T-helper 22 cell (primary cell): ENCODE results near the gene LAMC3.
"Not testable (repeated sequence)": the region's sequence is repeated elsewhere in the genome, so short reads cannot be mapped to it uniquely, and the experiment has no call there.

ENCODE experiments used
- DNase-seq: peaks from one replicate; pipeline ENCODE4 v3.0.0-alpha.2; 2020; ENCODE audit warnings: low read depth

LAMC3 gene

DNA sequence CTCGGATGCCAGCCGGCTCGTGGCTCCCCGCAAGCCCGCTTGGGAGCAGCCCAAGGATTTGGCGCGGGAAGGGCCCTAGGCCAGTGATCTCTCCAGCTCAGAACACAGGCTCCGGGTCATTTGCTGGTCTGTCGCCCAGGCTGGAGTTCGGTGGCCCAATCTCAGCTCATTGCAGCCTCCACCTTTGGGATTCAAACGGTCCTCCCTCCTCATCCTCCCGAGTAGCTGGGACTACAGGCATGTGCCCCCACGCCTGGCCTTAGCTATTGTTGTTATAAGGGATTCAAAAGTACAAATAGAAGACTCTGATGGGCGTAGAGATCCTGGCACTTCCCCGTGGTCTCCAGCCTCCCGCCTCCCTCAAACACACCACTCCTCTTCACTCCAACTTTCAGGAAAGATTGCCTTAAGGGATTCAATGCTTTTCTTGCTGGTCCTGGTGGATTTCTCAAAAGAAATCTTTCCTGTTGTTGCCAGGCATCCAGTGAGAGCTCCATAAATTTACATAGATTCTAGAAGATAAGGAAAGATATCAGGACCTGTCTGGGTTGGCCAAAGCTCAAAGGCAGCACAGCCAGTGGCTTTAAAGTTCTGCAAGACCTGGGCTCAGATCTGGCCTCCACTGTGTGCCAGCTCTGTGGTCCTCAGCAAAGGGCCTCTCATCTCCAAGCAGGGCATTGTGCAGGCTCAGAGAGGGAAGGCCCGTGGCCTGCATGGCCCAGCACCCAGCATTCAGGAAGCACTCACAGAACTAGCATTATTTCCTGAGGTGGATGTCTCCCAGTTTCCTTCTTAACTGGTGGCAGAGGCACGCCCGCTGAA lies 88.4 kb downstream of the LAMC3 start:
- no peak for DNase-seq

DNA sequence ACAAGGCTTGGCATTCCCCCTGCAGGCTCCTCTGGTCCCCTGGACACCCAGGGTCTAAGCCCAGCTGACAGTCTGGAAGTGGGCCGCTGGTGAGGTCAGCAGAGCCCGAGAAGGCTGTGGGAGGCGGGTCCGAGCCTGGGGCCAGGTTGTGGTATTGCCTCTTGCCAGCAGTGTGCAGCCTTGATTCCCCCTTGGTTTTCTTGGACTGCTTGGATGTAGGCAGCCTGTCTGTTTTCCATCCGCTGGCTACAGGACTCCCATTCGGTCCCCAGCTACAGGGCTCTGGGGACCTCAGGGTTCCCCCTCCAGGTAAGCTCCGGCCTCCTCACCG lies 88.9 kb downstream of the LAMC3 start:
- no peak for DNase-seq

DNA sequence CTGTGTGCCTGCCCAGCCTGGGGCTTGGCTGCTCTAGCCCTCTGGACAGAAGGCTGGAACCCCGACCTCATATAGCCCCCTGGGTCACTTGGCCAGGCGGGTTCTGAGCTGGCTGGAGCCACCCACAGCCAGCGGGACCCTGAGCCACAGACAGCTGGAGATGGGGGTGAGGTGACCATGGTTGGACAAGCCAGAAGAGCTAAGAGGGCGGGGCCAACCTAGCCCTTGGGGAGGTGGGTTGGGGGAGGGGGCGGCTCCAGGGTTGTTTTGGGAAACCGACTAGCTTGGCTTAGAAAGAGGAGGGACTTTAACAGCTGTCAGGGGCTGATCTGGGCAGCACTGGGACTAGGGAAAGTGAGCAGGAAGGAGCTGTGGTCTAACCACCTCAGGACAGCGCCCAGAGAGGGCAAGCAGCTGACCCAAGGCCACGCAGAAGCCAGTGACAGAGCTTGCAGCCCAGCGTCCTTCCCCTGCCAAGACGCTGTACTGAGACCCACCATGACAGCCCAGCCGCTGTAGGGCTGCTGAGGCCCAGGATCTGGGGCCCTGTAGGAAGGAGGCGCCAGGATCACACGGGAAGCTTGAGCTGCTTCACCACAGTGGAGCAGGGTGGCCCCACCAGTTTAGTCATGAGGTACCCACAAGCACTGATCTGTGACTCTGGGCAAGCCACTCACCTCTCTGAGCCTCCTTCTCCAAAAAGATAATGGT lies 89.6 kb downstream of the LAMC3 start:
- DNase-seq = no peak

DNA sequence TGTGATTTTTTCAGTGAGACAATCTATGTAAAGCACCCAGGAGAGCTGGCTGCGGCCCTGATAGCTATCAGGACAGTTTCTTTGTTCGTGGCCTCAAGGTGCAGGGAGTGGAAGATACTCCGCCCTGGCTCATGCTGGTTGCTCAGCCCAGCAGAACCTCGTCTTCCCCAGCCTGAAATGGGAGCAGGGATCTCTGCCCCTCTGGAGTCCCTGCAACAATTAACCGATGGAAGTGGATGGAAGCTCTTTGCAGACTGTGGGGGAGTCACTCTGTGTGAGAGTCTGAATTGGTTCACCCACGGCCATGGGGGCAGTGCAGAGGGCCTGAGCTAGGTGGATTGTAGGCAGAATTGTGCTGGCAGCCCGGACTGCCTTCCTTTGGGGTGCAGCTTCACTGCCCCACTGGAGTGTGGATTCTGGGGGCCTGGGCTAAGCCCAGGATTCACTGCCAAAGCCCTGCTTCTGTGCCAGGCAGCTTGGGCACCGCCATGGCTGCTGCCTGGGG lies 90.2 kb downstream of the LAMC3 start:
- no peak for DNase-seq

DNA sequence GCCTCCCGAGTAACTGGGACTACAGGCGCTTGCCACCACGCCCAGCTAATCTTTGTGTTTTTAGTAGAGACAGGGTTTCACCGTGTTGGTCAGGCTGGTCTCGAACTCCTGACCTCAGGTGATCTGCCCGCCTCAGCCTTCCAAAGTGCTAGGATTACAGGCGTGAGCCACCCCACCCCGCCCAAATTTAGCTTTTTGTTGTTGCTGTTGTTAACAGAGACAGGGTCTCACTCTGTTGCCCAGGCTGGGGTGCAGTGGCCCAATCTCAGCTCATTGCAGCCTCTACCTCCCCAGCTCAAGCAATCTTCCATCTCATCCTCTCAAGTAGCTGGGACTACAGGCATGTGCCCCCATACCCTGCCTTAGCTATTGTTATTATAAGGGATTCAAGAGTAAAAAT lies 90.9 kb downstream of the LAMC3 start:
- not testable (repeated sequence) for DNase-seq

DNA sequence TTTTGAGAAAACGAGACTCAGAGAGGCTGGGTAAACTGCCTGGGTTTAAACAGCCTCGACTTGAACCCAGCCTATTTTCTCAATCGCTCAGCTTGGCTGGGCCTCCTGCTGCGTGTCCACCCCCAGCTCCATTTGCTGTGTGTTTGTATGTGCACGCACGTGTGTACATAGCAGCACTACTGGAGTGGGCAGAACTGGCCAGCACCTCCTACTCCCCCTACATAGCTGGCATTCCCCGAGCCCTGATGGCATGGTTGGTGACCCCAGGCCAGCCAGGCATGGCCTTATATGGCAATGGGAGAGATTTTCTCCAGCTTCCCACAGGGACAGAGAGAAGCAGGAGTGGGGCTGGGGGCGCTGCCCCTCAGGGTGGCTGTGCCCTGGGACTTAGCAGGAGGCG lies 91.5 kb downstream of the LAMC3 start:
- DNase-seq = no peak

DNA sequence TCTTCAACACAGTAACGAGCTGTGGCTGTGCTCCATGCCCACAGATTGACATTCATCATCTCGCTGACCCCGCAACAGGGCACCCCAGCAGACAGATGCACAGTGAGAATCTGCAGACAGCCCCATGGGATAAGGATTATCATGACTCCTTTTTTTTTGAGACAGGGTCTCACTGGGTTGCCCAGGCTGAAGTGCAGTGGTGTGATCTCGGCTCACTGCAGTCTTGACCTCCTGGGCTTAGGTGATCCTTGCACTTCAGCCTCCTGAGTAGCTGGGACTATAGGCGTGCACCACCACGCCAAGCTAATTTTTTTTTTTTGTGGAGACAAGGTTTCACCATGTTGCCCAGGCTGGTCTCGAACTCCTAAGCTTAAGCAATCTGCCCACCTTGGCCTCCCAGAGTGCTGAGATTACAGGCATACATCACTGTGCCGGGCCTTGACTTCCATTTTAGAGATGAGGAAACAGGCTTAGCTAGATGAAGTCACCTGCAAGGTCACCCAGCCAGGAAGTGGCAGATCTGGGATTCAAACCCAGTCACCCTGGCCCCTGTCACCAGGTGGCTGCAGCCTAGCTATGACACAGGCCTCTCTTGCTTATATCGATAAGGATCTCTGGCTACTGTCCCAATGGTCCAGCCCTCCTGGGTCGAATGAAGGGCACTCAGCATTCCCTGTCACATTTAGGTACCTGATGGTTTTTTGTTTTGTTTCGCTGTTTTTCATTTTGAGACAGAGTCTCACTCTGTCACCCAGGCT lies 92.4 kb downstream of the LAMC3 start:
- DNase-seq = no peak

DNA sequence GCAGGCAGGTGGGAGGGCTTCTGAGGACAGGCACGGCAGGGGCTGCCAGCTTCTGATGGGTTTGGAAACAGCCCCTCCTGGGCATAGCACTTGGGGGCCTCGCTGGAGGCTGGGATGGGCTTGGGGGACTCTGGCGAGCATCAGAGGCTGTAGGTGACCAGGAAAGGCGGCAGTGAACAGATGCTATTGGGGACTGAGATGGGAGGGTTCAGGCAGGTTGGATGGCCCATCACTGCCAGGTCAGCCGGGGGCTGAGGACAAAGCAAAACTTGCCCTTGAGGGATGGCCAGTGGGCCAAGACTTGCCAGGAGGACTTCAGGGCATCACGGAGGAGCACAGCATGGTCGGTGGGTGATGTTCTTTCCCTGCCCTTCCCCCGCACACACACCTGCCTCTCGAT lies 94.0 kb downstream of the LAMC3 start:
- no peak for DNase-seq

DNA sequence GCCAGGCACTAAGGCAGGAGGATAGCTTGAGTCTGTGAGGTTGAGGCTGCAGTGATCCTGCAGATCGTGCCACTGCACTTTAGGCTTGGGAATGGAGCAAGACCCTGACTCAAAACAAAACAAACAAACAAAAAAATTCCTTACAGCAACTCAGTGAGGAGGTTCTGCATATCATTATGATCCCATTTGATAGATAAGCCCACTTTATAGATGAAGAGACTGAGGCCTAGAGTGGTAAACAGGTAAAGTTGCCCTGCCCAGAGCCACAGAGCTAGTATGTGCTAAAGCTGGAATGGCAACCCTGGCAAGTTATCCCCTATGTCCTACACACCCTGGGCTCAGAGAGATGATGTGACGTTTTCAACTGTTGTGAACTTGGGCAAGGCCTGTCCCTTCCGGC lies 94.6 kb downstream of the LAMC3 start:
- DNase-seq = no peak

DNA sequence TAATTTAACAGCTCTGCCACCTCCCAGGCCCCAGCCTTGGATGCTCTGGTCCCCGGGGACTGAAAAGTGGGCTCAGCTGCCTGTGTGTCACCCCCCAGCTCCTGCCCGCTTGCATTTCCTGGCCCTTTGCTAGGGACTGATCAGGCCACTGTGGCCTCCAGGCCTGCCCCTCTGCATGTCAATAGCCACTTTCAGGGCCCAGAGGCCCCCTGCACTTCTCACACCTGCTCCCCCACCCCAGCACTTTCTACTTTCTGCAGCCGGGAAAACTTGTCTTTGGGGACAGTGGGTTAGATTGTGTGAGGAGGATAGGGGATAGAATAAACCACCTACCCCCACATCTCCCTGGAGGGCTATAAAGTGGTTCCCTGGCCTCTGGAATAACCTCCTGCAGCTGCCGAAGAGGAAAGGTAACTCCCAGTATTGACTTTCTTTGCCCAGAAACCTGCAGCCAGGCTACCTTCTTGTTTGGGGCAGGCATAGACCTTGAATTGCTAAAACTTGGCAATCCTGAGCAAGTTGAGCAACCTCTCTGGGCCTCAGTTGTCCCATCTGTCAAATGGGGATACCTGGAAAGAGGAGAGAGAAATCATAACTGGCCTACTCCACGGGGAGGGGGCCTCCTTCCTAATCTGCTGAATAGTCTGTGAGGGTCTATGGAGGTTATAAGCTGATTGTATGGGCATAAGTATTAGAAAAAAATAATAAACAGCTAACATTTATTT lies 95.2 kb downstream of the LAMC3 start:
- DNase-seq = no peak

DNA sequence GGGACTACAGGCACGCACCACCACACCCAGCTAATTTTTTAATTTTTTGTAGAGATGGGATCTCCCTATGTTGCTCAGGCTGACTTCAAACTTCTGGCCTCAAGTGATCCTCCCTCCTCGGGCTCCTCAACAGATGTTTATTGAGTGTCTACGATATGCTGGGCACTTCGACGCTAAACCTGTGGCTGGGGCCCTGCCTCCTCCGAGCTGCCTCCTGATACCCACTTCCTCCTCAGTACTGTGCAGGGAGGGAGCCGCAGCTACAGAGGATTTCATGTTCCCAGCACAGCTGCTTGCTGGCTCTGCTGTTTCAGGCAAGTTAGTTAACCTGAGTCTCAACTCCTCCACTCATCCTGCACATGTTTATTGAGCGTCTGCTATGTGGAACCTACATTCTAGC lies 97.0 kb downstream of the LAMC3 start:
- no peak for DNase-seq

DNA sequence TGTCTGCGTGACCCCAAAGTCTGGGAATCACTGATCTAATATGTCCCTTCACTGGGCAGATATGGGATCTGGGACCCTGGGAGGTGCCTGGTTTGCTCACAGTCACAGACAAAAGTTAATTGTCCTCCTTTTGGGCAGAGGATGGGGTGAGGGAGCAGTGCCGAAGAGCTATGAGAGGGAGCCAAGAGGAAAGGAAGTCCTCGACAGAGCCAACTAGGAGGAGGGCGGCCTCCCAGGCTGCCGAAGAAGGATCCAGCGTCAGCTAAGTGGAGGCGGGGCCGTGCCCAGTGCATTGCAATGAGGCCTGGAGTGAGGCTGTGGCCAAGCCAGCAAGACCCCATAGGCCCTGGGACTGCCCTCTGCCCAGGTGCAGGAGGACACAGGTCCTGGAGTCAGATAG lies 98.8 kb downstream of the LAMC3 start:
- DNase-seq = no peak

DNA sequence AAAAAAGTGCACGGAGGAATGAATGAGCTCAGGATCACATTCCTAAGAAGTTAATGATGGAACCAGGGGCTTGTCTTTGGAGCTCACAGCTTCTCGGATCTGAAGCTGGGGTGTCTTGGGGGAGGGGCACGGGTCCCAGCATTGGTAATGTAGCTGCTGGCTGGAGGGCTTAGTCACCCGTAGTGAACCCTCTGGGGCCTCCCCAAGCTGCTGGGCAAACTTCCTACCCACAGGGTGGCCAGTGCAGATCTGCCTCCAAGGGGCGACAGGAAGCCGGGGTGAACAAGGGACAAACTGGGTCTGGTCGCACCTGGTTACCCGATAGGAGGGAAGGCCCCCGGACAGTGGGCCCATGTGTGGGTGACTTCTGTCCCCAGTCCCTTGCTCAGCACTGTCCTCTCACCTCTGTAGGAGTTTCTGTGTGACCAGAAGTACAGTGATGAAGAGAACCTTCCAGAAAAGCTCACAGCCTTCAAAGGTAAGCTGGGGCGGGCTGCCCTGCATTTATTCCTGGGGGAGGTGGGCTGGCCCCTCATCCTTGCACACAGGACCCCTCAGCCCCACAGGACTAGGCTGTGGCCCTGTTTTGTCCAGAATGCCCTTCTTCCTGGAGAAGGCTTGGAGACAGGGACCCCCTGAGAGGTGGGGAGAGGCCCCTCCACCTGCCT lies 102.3 kb downstream of the LAMC3 start:
- no peak for DNase-seq

DNA sequence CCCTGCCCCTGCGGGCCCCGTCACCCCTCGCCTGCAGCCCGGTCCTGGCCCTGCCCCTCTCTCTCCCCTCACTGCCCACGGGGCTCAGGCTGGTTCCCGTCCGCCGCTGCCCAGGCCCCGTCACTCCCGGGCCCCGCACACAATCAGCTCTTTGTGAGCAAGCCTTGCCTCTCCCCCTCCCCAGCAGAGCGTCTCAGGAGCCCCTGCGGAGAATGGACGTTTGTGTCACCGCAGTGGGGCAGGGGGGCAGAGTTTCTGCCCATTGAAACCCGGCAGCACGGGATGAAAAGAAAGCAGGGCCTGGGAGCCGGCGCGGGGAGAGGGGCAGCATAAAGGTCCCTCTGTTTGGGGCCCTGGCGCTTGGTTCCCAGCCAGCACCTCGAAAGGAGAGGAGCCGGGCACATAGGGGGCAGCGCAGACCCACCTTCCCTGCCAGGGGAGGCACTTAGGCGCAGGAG lies 102.9 kb downstream of the LAMC3 start:
- no peak for DNase-seq

DNA sequence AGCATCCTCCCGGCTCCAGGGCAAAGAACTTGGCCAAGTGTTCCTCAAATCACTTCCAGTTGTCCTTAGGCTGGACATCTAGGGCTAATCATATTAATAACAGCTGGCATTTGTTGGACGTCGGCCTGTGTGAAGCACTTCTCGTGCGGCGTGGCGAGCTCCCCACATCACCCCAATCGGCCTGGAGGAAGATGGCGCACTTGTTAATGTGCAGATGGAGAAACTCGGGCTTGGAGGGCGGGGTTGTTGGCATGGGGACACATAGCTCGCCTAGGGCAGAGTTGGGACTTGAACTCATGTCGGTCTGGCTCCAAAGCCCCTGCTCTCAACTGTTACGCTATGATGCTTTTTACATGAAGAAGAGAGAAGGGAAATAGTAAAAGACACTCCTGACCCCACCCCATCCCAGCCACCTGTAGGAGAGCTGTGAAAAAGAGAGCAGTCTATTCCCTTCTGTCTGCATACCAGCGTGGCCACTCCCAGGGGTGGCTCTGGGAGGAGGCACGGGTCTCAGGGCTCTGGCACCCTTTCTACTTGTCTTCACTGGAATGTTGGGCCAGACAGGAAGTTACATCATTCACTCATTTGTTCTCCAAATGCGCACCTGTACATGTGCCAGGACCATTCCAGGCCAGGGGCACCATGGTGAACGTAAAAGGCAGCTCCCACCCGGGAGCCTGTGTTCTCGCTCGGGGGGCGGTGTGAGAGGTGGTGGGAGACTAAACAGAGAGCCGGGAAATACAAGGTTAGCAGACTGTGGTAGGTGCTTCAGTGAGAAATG lies 103.6 kb downstream of the LAMC3 start:
- no peak for DNase-seq

DNA sequence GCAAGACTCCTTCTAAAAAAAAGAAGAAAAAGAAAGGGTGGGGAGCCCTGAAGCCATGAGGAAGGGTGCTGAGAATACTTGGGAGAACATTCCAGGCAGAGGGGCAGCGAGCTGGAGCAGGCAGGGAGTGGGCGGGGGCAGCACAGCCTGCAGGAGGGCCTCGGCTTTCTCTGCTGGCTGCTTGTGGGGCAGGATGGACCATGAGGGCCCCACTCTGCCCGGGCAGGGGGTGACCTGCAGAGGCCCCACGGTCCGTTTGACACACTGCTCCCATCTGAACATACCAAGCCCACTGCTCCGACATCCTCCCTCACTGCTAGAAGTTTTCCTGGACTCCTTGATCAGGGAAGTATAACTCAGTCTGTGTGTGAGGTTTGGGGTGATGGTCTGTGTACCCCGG lies 104.7 kb downstream of the LAMC3 start:
- no peak for DNase-seq

DNA sequence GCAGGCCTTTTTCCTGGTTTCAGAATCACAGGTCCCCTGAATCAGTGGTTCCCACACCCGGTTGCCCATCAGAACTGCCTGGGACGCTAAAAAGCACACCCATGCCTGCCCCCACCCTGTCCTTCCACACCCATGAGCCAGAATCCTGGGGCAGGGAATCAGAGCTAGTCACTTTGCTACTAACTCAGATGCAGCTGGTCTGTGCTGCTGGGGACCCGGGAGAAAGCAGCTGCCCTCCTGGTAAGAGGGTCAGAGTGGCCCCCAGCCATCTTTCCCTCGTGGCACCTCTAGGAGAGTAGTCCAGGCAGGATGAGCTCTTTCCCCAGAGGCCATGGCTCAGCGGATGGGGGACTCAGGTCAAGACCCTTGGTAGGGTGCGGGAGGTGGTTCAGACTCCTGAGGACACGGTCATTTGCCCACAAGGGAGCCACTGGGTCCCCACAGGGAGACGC lies 105.1 kb downstream of the LAMC3 start:
- DNase-seq = no peak

DNA sequence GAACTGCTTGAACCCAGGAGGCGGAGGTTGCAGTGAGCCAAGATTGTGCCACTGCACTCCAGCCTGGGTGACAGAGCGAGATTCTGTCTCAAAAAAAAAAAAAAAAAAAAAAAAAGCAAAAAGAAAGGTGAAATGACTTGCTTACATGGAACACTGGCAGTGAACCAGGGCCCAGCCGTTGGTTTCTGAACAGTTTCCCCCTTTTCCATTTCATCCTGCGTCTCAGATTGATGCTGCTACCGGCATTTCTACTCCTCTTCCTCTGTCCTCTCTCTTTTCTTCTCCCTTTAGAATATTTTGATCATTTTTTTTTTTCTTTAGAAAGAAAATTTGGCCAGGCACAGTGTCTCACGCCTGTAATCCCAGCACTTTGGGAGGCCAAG lies 106.4 kb downstream of the LAMC3 start:
- DNase-seq = not testable (repeated sequence)

DNA sequence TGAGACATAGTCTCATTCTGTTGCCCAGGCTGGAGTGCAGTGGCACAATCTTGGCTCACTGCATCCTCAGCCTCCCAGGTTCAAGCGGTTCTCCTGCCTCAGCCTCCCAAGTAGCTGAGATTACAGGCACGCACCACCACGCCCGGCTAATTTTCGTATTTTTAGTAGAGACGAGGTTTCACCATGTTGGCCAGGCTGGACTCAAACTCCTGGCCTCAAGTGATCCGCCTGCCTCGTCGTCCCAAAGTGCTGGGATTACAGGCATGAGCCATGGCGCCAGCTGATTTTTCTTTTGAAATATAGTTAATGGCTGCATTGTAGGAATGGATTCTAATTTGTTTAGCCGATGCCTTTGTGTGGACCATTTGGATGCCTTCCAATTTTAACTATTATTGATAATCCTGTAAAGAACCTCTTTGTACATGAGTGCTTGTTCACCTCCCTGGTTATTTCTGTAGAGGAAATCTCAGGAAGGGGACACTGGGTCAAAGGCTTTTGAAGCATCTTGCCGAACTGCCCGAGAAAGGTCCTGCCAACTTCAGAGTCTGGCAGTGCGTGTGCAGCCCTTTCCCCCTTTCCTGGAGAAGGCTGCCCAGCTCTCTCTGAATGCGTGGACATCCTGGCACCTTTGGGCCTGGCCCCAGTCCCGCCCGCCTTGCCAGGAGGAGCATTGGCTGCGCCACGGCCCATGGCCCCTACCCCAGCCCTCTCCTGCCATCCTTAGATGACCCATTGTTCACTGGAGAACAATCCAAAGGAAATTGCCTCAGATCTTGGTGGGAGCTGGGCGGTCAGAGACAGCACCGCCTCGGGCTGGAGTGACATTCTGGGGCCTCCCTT lies 107.5 kb downstream of the LAMC3 start:
- no peak for DNase-seq
